ENCODE results near the gene GPR33.

GPR33 gene

GRCh38 chr14:31456841-31457664, 30.8 kb downstream of the GPR33 start, which contains the start of gene DTD2:
Gene DTD2 (minus strand): TSS chr14:31457506. CDS start chr14:31457393, 113 bp downstream.
- Histone ChIP-seq H3K36me3 (replicated peaks; ENCODE audit: low read depth, low read length) (peaks cover 4% of the 10 kb centered on the region), H3K27ac (ENCODE audit: low read length) (peak within 1 kb of the TSS; percentile 56), H3K9ac (ENCODE audit: low read length) (peak within 1 kb of the TSS; percentile 82), H3K9me3 (ENCODE audit: insufficient read depth, low read length) (no peaks in the 10 kb centered on the region), H2AFZ (ENCODE audit: low read depth, low read length) (peak within 1 kb of the TSS; percentile 88), H3K27me3 (ENCODE audit: low read depth, low read length) (no peaks in the 10 kb centered on the region), H3K79me2 (ENCODE audit: low read length) (peaks cover 25% of the 10 kb centered on the region), H4K20me1 (ENCODE audit: insufficient read depth, low read length) (no peaks in the 10 kb centered on the region), H3K4me3 (ENCODE audit: low read length) (peak within 1 kb of the TSS; percentile 91), H3K4me2 (ENCODE audit: low read length) (peak within 1 kb of the TSS; percentile 88), H3K4me1 (ENCODE audit: low read length) (peaks cover 10% of the 10 kb centered on the region)
- TF ChIP-seq EZH2phosphoT487 (IDR thresholded peaks at IDR 0.05; ENCODE audit: low read depth) (no peak), CTCF (IDR thresholded peaks at IDR 0.05; ENCODE audit: low read depth, low read length) (peak; percentile 53)

DNA sequence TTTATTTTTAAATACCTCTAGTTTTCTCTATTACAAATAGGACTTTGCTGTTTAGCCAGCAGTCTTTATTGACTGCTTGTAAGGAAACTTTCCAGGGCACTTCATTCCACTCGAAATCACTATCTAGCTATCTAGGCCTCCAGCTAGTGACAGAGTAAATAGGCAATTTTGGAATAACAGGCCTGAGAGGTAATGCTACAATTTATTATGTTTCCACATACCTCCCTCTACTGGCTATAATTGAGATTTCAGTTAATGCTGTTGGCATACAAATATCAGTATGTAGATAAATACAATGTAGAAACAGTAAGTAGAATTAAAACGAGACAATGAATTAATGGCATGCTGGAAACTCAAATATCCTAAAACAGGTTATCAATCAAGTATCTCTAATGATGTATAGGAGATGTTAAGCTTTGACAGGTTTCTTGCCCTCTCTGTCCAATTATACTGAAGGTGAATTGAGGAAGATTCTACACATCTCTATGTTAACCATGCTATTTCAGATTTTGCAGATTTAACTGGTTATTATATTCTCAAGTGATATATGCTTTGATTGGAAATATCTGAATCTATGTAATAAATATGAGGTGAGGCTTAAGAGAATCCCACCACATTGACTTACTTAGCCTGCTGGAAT, 37.7 kb downstream of the GPR33 start:
- Histone ChIP-seq H3K4me3 (ENCODE audit: low read length) (no peak overlapping the region), H3K9ac (ENCODE audit: low read length) (no peak overlapping the region), H3K27ac (ENCODE audit: low read length) (no peak overlapping the region), H3K4me2 (ENCODE audit: low read length) (no peak overlapping the region), H4K20me1 (ENCODE audit: insufficient read depth, low read length) (no peaks in the 10 kb centered on the region), H3K36me3 (replicated peaks; ENCODE audit: low read depth, low read length) (peaks cover 29% of the 10 kb centered on the region), H2AFZ (ENCODE audit: low read depth, low read length) (no peak overlapping the region), H3K79me2 (ENCODE audit: low read length) (peaks cover 7% of the 10 kb centered on the region; the same call in 1 of the 2 replicates), H3K9me3 (ENCODE audit: insufficient read depth, low read length) (no peaks in the 10 kb centered on the region), H3K27me3 (ENCODE audit: low read depth, low read length) (no peaks in the 10 kb centered on the region), H3K4me1 (ENCODE audit: low read length) (no peaks in the 10 kb centered on the region)
- TF ChIP-seq CTCF (IDR thresholded peaks at IDR 0.05; ENCODE audit: low read depth, low read length), result peak; percentile 60
- no peak for TF ChIP-seq EZH2phosphoT487 (IDR thresholded peaks at IDR 0.05; ENCODE audit: low read depth)

DNA sequence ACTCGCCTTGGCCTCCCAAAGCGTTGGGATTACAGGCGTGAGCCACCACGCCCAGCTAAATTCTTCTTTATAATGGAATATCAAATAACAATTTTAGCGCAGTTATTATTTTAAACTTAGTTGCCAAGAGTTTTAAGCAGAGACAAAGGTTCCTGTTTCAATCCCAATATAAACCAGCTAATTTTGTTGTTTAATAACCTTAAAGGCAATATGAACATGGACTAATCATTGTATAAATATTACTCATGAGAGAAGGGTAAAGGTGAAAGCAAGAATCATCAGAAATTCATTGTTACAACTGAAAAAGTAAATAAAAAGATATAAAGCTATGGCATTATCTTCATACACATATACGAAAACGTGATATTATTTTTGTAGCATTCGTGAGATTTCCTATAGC, 38.7 kb downstream of the GPR33 start:
- Histone ChIP-seq H3K4me3 (ENCODE audit: low read length) (no peak overlapping the region), H3K79me2 (ENCODE audit: low read length) (peaks cover 1% of the 10 kb centered on the region; the same call in 1 of the 2 replicates), H3K4me2 (ENCODE audit: low read length) (no peak overlapping the region), H3K9me3 (ENCODE audit: insufficient read depth, low read length) (no peaks in the 10 kb centered on the region), H3K4me1 (ENCODE audit: low read length) (no peaks in the 10 kb centered on the region), H3K27ac (ENCODE audit: low read length) (no peak overlapping the region), H4K20me1 (ENCODE audit: insufficient read depth, low read length) (no peaks in the 10 kb centered on the region), H2AFZ (ENCODE audit: low read depth, low read length) (no peak overlapping the region), H3K36me3 (replicated peaks; ENCODE audit: low read depth, low read length) (peaks cover 31% of the 10 kb centered on the region), H3K9ac (ENCODE audit: low read length) (no peak overlapping the region), H3K27me3 (ENCODE audit: low read depth, low read length) (no peaks in the 10 kb centered on the region)
- TF ChIP-seq CTCF (IDR thresholded peaks at IDR 0.05; ENCODE audit: low read depth, low read length), result no peak
- TF ChIP-seq EZH2phosphoT487 (IDR thresholded peaks at IDR 0.05; ENCODE audit: low read depth), result no peak

DNA sequence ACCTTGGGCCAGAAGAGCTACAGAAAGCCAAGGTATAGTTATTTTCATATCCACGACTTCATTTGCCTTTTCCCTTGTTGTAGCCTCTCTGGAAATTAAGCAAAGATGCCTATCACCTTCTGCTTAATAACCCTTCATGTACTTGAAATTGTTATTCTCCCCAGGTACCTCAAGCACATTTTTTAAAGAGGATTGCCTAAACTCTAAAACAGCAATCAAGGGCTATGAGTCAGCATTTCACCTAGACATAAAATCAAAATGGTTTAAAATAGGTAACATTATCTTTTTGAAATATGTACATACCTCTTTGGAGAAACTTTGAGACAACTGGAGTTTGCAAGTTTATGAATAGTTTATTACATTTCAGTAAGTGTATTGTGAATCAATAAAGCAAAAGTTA, 42.1 kb downstream of the GPR33 start:
- Histone ChIP-seq H2AFZ (ENCODE audit: low read depth, low read length) (no peak overlapping the region), H3K4me1 (ENCODE audit: low read length) (no peaks in the 10 kb centered on the region), H3K27ac (ENCODE audit: low read length) (no peak overlapping the region), H3K9ac (ENCODE audit: low read length) (no peak overlapping the region), H4K20me1 (ENCODE audit: insufficient read depth, low read length) (no peaks in the 10 kb centered on the region), H3K36me3 (replicated peaks; ENCODE audit: low read depth, low read length) (peaks cover 21% of the 10 kb centered on the region), H3K4me2 (ENCODE audit: low read length) (no peak overlapping the region), H3K9me3 (ENCODE audit: insufficient read depth, low read length) (no peaks in the 10 kb centered on the region), H3K4me3 (ENCODE audit: low read length) (no peak overlapping the region), H3K79me2 (ENCODE audit: low read length) (no peaks in the 10 kb centered on the region), H3K27me3 (ENCODE audit: low read depth, low read length) (no peaks in the 10 kb centered on the region)
- TF ChIP-seq EZH2phosphoT487 (IDR thresholded peaks at IDR 0.05; ENCODE audit: low read depth) (no peak), CTCF (IDR thresholded peaks at IDR 0.05; ENCODE audit: low read depth, low read length) (no peak)
